ENCODE data around the gene BTBD16.

BTBD16 gene

GRCh38 chr10:122277526-122278136 lies 6.5 kb downstream of the BTBD16 start:
- no peaks in the 10 kb centered on the region for H3K9me3 ChIP-seq (ENCODE audit: insufficient read depth, low read length)
- H3K36me3 ChIP-seq (ENCODE audit: insufficient read depth, insufficient read length, low read length): no peaks in the 10 kb centered on the region
- TF ChIP-seq YY1 (IDR thresholded peaks at IDR 0.05; ENCODE audit: insufficient read depth, insufficient read length): no peak
- no peak overlapping the region for H3K4me3 ChIP-seq (ENCODE audit: insufficient read length, low read depth)
- H3K4me1 ChIP-seq (ENCODE audit: insufficient read depth, insufficient read length): peaks cover 3% of the 10 kb centered on the region
- H3K9ac ChIP-seq (ENCODE audit: insufficient read length, low read depth): no peak overlapping the region
- H3K27me3 ChIP-seq (ENCODE audit: insufficient read depth, insufficient read length): no peaks in the 10 kb centered on the region
- no peak for DNase-seq (ENCODE audit: low read depth, low spot score)

DNA sequence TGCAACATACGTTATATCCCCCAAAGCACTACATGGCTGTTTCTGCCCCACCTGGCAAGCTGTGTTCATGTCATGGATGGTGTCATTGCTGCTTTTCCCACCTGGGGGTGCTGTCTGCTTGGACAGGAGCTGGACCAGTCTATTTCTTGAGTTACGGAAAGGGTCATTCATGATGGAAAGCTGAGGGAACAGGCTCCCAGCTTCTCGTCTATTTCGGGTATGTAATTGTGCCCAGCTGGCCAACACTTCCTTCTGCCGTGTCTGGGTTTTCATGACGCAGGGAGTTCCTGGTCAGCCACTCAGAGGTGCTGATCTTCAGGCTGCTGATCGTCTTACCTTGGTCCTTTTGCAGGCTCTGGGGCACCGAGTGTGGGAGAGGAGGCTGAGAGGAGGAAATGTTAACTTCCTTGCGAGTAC lies 8.6 kb downstream of the BTBD16 start:
- Histone ChIP-seq H3K9me3 (ENCODE audit: insufficient read depth, low read length) (no peaks in the 10 kb centered on the region), H3K4me3 (ENCODE audit: insufficient read length, low read depth) (no peak overlapping the region), H3K27me3 (ENCODE audit: insufficient read depth, insufficient read length) (no peaks in the 10 kb centered on the region), H3K4me1 (ENCODE audit: insufficient read depth, insufficient read length) (peaks cover 4% of the 10 kb centered on the region), H3K9ac (ENCODE audit: insufficient read length, low read depth) (no peak overlapping the region), H3K36me3 (ENCODE audit: insufficient read depth, insufficient read length, low read length) (no peaks in the 10 kb centered on the region)
- no peak for DNase-seq (ENCODE audit: low read depth, low spot score)
- TF ChIP-seq ZNF274 (IDR thresholded peaks at IDR 0.05; ENCODE audit: low read depth, low read length): no peak
- TF ChIP-seq SUZ12 (IDR thresholded peaks at IDR 0.05; ENCODE audit: extremely low read depth, insufficient read depth, insufficient read length): no peak
- TF ChIP-seq YY1 (IDR thresholded peaks at IDR 0.05; ENCODE audit: insufficient read depth, insufficient read length): no peak

DNA sequence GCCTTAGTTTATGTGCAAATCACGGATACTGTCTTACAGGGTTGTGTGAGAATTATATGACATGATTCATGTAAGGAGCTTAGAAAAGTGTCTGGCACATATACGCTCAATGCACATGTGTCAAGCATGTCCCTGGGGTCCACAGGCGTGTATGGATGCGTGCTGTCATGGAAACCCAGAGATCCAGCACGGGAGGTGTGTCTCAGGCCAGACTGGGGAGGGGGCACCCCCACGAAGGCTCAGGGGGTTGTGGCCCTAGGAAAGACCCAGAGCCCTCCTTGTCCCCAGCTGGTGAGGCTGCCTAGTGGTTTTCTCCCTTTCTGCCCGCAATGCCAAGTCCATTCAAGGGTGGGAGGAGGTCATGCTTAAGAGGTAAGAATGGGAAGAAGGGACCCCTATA lies 9.1 kb downstream of the BTBD16 start:
- no peak for TF ChIP-seq YY1 (IDR thresholded peaks at IDR 0.05; ENCODE audit: insufficient read depth, insufficient read length)
- no peak for TF ChIP-seq SUZ12 (IDR thresholded peaks at IDR 0.05; ENCODE audit: extremely low read depth, insufficient read depth, insufficient read length)
- TF ChIP-seq ZNF274 (IDR thresholded peaks at IDR 0.05; ENCODE audit: low read depth, low read length): no peak
- Histone ChIP-seq H3K36me3 (ENCODE audit: insufficient read depth, insufficient read length, low read length) (no peaks in the 10 kb centered on the region), H3K9me3 (ENCODE audit: insufficient read depth, low read length) (no peaks in the 10 kb centered on the region), H3K27me3 (ENCODE audit: insufficient read depth, insufficient read length) (no peaks in the 10 kb centered on the region), H3K4me1 (ENCODE audit: insufficient read depth, insufficient read length) (peaks cover 4% of the 10 kb centered on the region), H3K4me3 (ENCODE audit: insufficient read length, low read depth) (no peak overlapping the region), H3K9ac (ENCODE audit: insufficient read length, low read depth) (no peak overlapping the region)
- DNase-seq (ENCODE audit: low read depth, low spot score): no peak

DNA sequence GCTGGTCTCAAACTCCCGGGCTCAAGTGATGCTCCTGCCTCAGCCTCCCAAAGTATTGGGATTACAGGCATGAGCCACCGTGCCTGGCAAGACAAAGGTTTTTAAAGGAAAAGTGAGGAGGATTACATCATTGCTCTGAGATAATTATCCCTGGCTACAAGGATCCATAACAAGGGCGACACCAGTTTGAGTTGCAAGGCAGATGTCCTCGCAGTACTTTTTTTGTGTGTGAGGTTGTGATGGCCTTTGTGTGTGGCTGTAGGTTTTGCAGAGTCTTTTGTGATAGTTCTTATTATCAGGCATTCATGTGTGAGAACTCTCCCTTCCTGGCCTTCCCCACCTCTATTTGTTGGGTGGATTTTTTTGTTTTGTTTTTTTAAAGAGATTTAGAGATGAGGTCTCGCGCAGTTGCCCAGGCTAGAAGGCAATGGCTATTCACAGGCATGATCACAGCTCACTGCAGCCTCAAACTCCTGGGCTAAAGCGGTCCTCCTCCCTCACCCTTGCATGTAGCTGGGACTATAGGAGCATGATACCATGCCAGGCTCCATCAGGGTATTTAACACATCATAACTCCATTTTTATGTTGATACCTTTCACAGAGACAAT lies 10.0 kb downstream of the BTBD16 start:
- H3K9me3 ChIP-seq (ENCODE audit: insufficient read depth, low read length): no peaks in the 10 kb centered on the region
- DNase-seq (ENCODE audit: low read depth, low spot score): no peak
- no peaks in the 10 kb centered on the region for H3K27me3 ChIP-seq (ENCODE audit: insufficient read depth, insufficient read length)
- TF ChIP-seq ZNF274 (IDR thresholded peaks at IDR 0.05; ENCODE audit: low read depth, low read length): no peak
- TF ChIP-seq YY1 (IDR thresholded peaks at IDR 0.05; ENCODE audit: insufficient read depth, insufficient read length): no peak
- no peak for TF ChIP-seq SUZ12 (IDR thresholded peaks at IDR 0.05; ENCODE audit: extremely low read depth, insufficient read depth, insufficient read length)
- H3K9ac ChIP-seq (ENCODE audit: insufficient read length, low read depth): no peak overlapping the region
- peaks cover 7% of the 10 kb centered on the region for H3K4me1 ChIP-seq (ENCODE audit: insufficient read depth, insufficient read length)
- H3K36me3 ChIP-seq (ENCODE audit: insufficient read depth, insufficient read length, low read length): no peaks in the 10 kb centered on the region
- H3K4me3 ChIP-seq (ENCODE audit: insufficient read length, low read depth): no peak overlapping the region

DNA sequence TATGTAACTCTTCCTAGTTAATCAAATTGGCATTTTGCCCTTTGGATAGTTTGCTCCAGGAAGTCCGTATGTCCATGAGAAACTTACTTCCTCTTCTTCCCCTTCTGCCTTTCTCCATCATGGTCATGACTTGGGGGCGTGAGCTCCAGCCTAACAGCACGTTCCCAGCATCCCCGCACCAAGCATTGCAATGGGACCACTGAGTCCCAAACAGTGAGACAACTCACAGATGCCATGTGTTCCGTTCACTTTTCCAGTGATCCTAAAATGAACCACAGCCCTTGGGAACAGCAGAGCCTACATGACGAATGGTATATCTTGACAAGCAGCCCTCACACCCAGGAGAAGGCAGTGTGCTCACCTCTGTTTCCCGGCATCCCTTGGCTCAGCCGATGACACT lies 10.7 kb downstream of the BTBD16 start:
- H3K4me3 ChIP-seq (ENCODE audit: insufficient read length, low read depth): no peak overlapping the region
- H3K27me3 ChIP-seq (ENCODE audit: insufficient read depth, insufficient read length): no peaks in the 10 kb centered on the region
- no peak overlapping the region for H3K9ac ChIP-seq (ENCODE audit: insufficient read length, low read depth)
- H3K36me3 ChIP-seq (ENCODE audit: insufficient read depth, insufficient read length, low read length): no peaks in the 10 kb centered on the region
- TF ChIP-seq SUZ12 (IDR thresholded peaks at IDR 0.05; ENCODE audit: extremely low read depth, insufficient read depth, insufficient read length): no peak
- no peak for TF ChIP-seq YY1 (IDR thresholded peaks at IDR 0.05; ENCODE audit: insufficient read depth, insufficient read length)
- no peak for TF ChIP-seq ZNF274 (IDR thresholded peaks at IDR 0.05; ENCODE audit: low read depth, low read length)
- H3K4me1 ChIP-seq (ENCODE audit: insufficient read depth, insufficient read length): peaks cover 7% of the 10 kb centered on the region
- no peak for DNase-seq (ENCODE audit: low read depth, low spot score)
- no peaks in the 10 kb centered on the region for H3K9me3 ChIP-seq (ENCODE audit: insufficient read depth, low read length)

- H3K4me1 ChIP-seq (ENCODE audit: insufficient read depth, insufficient read length): peaks cover 7% of the 10 kb centered on the region
- no peaks in the 10 kb centered on the region for H3K9me3 ChIP-seq (ENCODE audit: insufficient read depth, low read length)
- no peak for DNase-seq (ENCODE audit: low read depth, low spot score)
- no peak overlapping the region for H3K9ac ChIP-seq (ENCODE audit: insufficient read length, low read depth)
- H3K36me3 ChIP-seq (ENCODE audit: insufficient read depth, insufficient read length, low read length): no peaks in the 10 kb centered on the region
- TF ChIP-seq SUZ12 (IDR thresholded peaks at IDR 0.05; ENCODE audit: extremely low read depth, insufficient read depth, insufficient read length): no peak
- no peaks in the 10 kb centered on the region for H3K27me3 ChIP-seq (ENCODE audit: insufficient read depth, insufficient read length)
- H3K4me3 ChIP-seq (ENCODE audit: insufficient read length, low read depth): no peak overlapping the region
Observed at GRCh38 chr10:122282253-122282671, 11.2 kb downstream of the BTBD16 start.

- no peak for DNase-seq (ENCODE audit: low read depth, low spot score)
- Histone ChIP-seq H3K9ac (ENCODE audit: insufficient read length, low read depth) (no peak overlapping the region), H3K36me3 (ENCODE audit: insufficient read depth, insufficient read length, low read length) (no peaks in the 10 kb centered on the region), H3K27me3 (ENCODE audit: insufficient read depth, insufficient read length) (no peaks in the 10 kb centered on the region), H3K9me3 (ENCODE audit: insufficient read depth, low read length) (no peaks in the 10 kb centered on the region), H3K4me1 (ENCODE audit: insufficient read depth, insufficient read length) (peaks cover 11% of the 10 kb centered on the region), H3K4me3 (ENCODE audit: insufficient read length, low read depth) (no peak overlapping the region)
- no peak for TF ChIP-seq YY1 (IDR thresholded peaks at IDR 0.05; ENCODE audit: insufficient read depth, insufficient read length)
- TF ChIP-seq ZNF274 (IDR thresholded peaks at IDR 0.05; ENCODE audit: low read depth, low read length): no peak
- TF ChIP-seq SUZ12 (IDR thresholded peaks at IDR 0.05; ENCODE audit: extremely low read depth, insufficient read depth, insufficient read length): no peak
Observed at GRCh38 chr10:122282909-122283308, 11.8 kb downstream of the BTBD16 start.
